Dedifferentiated amniotic fluid mesenchymal stem cell (primary cell): ENCODE results near the gene METRNL.
"Not testable (repeated sequence)": the region's sequence is repeated elsewhere in the genome, so short reads cannot be mapped to it uniquely, and the experiment has no call there.

ENCODE experiments used
- DNase-seq: peaks from one replicate; pipeline ENCODE4 v3.0.0-alpha.2; 2016; ENCODE audit errors: extremely low spot score

Gene METRNL, protein sequence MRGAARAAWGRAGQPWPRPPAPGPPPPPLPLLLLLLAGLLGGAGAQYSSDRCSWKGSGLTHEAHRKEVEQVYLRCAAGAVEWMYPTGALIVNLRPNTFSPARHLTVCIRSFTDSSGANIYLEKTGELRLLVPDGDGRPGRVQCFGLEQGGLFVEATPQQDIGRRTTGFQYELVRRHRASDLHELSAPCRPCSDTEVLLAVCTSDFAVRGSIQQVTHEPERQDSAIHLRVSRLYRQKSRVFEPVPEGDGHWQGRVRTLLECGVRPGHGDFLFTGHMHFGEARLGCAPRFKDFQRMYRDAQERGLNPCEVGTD

DNA sequence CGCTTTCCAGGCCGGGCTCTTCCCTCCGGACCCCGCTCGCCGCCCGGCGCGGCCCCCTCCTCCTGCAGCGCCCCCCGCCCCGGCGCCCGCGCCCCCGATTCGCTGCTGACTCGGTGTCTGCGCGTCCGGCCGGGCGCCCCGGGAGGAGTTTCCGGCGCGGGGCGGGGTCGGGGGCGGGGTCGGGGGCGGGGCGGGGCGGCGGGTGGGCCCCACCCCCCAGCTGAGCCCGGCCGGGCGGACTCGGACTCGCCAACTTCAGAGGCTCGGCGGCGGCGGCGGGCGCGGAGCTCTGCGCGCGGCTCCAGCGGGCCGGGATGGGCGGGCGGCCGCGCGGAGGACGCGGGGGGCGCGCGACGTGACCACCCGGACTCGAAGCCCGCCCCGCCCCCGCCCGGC, at the start of gene METRNL:
TSS of gene METRNL (plus strand) at position 258 of the 396 bp plus-strand sequence. CDS start 207 bp downstream, outside the sequence.
- DNase-seq: peak; percentile 51

DNA sequence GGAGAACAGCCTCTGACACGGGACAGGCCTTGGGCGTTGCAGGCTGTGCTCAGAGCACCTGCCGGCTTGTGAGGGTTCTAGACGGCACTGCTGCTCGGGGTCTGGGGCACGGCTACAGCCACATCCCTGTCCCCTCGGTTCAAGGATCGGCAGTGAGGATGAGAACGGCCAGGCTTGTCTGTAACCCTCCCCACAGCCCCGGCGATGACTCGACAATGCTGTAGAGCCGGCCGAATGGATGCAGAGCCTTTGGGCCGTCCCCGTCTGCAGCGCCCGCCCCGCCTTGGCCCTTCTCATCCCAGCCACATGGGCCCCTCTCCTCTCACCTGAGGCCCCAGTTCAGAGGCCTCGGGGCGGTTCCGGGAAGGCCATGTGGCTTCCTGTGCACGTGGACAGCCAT, 49.0 kb upstream of the METRNL start:
- no peak for DNase-seq

DNA sequence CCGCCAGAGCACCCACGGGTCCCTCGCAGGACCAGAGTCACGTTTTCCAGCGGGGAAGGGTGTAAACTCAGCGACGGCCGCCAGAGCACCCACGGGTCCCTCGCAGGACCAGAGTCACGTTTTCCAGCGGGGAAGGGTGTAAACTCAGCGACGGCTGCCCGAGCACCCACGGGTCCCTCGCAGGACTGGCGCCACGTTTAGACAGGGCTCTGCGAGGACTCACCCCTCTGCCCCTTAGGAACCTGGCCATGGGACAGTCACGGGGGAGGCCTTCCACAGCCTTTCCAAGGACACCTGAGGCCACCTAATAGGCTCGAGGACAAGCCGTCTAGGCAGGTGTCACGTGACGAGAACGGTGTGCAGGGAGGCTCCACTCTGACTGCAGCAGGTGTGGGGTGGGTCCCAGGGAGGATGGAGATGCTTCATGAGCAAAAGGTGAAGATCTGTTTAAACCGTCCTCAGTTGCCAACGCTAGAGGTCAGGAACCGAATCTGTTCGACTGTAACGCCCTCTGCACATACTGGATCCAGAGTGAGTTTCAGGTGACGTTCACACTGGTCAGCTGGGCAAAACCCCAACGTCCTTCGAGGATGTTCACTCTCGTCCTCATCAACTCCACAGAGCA, 48.0 kb upstream of the METRNL start:
- no peak for DNase-seq

DNA sequence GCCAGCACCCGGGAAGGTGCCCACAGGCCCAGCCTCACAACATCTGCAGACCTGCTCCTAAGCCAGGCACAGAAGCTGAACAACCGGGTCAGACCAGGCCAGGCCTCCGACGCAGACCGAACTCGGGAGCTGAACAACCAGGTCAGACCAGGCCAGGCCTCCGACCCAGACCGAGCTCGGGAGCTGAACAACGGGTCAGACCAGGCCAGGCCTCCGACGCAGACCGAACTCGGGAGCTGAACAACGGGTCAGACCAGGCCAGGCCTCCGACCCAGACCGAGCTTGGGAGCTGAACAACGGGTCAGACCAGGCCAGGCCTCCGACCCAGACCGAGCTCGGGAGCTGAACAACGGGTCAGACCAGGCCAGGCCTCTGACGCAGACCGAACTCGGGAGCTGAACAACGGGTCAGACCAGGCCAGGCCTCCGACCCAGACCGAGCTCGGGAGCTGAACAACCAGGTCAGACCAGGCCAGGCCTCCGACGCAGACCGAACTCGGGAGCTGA, 47.4 kb upstream of the METRNL start:
- DNase-seq: not testable (repeated sequence)

DNA sequence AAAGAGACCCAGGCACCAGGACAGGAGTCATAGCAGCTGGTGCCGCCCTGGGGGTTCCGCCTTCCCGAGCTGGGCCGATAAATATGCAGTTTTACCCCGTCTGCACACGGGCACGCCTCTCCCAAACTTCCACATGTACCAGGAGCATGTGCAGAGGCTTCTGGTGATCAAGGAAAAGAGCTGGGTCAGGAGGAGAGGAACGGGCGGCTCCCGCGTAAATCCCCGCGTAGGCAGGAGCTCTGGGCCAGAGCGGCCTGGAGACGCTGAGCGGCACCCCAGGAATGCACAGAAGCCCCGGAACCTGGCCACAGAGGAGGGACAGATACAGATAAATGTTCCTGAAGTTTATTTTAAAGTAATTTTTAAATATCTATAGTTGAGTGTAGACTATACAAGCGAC, 46.6 kb upstream of the METRNL start:
- DNase-seq: no peak

DNA sequence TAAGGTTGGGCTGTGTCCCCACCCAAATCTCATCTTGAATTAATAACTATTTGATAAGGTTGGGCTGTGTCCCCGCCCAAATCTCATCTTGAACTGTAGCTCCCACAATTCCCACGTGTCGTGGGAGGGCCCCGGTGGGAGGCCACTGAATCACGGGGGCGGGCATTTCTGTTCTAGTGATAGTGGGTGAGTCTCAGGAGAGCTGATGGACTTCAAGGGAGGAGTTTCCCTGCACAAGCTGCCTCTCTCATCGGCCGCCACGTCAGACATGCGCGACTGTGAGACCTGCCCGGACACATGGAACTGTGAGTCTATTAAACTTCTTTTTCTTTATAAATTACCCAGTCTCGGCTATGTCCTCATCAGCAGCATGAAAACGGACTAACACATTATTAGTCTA, 44.9 kb upstream of the METRNL start:
- no peak for DNase-seq

DNA sequence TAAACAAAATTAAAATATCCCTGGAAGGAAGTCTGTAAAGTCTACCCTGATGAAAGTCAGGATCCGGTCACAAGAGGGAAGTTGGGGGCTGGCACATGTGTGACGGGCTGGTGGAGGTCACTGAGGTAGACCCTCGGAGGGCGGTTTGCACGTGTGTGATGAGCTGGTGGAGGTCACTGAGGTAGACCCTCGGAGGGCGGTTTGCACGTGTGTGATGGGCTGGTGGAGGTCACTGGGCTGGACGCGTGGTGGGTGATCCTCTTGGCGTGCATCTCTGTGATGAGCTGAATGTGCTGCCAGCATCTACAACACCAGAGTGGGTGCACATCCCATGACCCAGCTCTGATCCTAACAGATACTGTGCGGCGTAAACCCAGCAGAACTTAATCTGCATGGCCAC, 43.7 kb upstream of the METRNL start:
- DNase-seq: no peak

DNA sequence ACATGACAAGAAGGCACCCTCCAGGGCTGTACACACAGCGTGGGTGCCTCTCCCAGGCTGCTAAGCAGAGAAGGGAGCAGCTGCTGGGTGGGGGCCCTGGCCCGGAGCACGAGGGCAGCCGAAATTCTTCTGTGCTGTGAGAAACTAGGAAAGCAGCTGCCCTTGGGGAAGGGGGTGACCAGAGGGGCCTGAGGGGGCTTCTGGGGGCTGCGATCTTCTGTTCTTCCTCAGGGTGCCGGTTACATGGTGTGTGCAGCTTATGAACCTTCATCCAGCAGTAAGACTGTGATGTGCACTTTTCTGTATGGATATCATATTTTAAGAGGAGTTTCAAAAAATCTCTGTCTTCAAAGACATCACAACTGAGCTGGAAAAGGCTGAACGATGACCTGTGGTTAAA, 43.2 kb upstream of the METRNL start:
- no peak for DNase-seq

DNA sequence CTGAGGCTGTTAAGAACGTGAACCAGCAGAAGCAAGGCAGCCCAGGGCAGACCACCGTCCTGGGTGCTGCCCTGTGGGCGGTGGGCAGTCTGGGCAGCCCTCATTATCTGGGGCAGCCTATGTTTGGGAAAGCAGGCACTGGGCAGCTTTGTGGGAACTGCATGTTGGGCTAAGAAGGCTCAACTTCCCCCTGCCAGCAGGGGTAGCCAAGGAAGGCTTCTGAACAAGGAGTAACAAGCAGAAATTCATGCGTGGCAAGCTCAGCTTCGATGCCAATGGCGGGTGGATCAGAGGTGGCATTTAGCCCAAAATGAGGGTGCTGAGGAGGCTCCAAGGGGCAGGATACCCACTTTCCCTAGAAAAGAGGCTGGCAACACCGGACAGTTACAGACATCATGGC, 42.7 kb upstream of the METRNL start:
- DNase-seq: no peak

DNA sequence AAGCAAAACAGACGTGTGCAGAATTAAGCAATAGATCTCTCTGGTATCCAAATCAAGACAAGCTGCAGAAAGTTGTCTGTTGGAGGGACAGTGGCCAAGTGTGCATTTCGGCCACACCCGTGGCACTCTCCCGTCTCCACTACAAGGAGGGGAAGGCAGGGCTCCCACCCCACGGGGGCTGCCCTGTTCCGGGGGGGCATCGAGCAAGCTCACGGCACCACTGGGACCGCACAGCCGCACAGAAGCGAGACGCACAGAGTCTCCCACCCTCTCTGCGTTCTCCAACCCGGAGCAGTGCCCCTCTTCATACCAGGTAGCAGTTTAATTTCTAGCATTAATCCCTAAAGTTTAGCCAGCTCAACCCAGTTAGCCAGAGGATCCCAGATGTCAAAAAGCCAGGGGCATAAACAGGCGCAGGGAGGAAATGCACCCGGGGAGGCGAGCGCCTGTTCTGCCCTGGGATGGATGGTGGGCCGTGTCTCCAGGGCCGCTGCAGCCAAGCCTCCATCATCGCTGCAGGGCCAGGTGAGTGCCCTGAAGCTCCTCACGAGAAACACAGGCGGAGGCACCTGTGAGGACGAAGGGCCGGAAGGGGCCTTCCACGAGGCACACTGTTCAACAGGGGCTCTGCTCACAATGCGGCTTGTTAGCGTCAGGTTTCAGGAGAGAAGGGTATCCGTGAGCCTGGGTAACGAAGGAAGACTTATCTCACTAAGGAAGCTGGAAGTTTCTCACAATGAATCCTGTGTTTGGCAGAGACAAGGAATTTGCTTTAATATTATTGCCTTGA, 42.1 kb upstream of the METRNL start:
- no peak for DNase-seq

DNA sequence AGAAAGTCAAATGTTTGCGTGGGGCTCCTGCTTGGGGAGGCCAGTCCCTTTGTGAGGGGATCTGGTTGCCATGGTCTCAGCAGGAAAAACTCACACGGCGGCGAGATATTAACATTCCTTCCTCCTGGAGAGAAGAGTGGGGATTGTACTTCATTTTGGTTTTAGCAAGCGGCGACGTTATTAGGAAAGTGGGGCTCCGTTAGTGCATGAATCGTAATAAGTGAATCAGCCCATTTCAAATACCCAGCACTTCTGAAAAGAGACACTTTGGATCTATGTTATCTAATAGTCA, 41.6 kb upstream of the METRNL start:
- DNase-seq: no peak

DNA sequence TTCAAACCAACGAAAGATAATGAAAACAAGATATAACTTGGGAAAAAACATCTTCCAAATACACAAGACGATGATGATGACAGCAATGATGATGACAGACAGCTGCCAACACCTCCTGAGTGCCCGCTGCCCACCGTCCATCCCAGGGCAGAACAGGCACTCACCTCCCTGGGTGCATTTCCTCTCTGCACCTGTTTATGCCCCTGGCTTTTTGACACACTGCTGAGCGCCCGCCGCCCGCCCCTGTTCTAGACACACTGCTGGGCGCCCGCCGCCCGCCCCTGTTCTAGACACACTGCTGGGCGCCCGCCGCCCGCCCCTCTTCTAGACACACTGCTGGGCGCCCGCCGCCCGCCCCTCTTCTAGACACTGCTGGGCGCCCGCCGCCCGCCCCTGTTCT, 40.4 kb upstream of the METRNL start:
- DNase-seq: not testable (repeated sequence)

DNA sequence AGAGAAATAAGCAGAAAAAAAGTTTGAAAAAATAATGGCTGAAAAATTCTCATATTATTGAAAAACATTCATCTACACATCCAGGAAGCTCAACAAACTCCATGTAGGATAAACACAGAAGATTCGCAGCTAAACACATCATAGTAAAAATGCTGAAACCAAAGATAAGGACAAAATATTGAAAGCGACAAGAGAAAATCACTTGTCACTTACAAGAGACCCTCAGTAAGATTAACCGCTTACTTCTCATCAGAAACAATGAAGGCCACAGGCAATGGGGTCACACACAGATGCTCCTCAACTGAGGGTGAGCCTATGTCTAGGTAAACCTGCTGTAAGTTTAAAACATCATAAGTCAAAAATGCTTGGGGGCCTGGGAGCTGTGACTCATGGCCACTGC, 38.1 kb upstream of the METRNL start:
- no peak for DNase-seq

DNA sequence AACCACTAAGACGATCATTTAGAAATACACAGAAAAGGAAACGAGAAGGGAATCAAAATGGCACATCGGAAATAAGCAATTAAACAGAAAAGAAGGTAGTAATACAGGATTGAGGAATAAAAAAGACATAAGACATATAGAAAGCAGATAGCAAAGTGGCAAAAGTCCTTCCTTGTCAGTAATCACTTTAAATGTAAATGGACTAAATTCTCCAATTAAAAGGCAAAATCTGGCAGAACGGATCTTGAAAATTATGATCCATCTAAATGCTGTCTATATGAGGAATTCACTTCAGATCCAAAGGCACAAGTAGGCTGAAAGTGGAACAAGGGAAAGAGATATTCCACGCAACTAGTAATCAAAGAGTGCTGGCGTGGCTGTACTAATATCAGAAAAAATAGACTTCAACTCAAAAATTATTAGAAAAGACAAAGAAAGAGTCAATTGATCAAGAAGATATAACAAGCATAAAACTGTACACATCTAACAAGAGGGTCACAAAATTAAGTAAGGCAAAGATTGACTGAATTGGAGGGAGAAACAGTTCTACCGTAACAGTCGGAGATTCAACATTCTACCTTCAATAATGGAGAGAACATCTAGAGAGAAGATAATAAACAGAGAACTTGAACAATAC, 36.8 kb upstream of the METRNL start:
- no peak for DNase-seq

DNA sequence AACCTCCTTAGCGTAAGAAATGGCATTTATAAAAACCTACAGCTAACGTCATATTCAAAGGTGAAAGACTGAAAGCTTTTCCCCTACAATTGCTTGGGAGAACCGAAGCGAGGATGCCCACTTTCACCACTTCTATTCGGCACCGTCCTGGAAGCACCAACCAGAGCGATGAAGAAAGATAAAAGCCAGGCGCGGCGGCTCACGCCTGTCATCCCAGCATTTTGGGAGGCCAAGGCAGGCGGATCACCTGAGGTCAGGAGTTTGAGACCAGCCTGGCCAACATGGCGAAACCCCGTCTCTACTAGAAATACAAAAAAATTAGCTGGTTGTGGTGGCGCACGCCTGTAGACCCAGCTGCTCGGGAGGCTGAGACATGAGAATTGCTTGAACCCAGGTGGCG, 34.9 kb upstream of the METRNL start:
- not testable (repeated sequence) for DNase-seq

DNA sequence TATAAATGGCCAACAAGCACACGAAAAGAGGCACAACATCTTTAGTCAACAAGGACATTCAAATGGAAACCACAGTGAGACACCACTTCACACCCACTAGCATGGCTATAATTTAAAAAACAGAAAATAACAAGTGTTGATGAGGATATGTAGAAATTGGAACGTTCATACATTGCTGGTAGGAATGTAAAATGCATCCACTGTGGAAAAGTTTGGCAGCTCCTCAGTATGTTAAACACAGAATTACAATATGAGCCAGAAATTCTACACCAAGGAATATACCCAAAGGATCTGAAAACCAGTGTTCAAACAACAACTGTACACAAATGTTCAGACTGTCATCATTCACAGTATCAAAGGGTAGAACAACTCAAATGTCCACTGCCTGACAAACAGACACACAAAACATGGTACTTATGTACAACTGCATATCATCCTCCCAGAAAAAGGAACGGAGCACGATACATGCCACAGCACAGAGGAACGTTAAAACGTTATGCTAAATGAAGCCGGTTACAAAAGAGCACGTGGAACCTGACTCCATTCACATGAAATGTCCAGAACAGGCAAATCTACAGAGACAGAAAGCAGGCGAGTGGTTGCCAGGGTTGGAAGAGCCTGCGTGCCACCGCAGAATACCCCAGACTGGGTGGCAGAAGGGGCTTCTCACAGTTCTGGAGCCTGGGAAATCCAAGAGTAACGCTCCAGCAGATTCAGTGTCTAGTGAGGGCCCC, 32.8 kb upstream of the METRNL start:
- no peak for DNase-seq

DNA sequence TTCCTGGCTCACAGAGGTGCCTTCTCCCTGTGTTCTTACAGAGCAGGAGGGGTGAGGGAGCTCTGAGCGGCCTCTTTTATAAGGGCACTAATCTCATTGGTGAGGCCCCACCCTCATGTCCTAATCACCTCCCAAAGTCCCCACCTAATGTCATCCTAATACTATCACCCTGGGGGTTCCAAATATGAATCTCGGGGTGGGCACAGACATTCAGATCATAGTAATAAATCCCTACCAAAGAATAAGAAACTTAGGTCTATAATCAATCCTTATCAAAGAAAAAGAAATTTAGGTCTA, 32.3 kb upstream of the METRNL start:
- DNase-seq: no peak

DNA sequence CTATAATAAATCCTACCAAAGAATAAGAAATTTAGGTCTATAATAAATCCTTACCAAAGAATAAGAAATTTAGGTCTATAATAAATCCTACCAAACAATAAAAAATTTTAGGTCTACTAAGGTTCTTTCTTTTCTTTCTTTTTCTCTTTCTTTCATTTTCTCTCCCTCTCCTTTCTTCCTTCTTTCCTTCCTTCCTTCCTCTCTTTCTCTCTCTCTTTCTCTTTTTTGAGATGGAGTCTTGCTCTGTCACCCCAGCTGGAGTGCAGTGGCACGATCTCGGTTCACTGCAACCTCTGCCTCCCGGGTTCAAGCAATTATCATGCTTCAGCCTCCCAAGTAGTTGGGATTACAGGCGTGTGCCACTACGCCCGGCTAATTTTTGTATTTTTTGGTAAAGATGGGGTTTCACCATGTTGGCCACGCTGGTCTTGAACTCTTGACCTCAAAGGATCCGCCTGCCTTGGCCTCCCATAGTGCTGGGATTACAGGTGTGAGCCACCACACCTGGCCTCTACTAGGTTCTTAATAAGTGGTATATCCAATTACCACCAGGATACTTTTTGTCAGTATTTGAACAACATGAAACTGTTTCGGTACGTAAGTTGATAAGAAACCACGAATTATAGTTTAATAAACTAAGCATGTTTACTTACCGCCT, 31.5 kb upstream of the METRNL start:
- not testable (repeated sequence) for DNase-seq

DNA sequence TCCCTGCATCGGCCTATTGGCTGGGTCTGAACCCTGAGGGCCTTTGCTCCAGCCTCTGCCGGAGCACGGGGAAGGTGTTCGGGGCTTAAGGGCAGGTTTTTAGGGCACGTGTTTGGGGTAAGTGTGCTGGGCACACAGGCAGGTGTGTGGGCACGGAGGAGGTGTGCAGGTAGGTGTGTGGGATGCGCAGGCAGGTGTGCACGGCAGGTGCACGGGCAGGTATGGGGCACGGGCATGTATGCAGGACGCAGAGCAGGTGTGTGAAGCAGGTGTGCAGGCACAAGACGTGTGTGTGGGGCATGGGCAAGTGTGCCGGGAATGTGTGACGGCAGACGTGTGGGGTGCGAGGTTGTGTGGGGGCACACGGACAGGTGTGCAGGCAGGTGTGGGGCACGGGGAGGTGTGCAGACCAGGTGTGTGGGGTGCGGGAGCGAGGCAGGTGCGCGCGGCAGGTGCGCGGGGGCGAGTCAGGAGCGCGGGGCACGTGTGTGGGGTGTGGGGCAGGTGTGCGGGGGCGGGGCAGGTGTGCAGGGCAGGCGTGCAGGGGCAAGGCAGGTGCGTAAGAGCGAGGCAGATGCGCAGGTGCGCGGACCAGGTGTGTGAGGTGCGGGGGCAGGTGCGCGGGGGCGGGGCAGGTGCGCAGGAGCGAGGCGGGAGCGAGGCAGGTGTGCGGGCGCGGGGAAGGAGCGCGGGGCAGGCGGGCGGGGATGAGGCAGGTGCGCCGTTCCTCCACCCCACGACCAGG, 28.6 kb upstream of the METRNL start:
- no peak for DNase-seq

DNA sequence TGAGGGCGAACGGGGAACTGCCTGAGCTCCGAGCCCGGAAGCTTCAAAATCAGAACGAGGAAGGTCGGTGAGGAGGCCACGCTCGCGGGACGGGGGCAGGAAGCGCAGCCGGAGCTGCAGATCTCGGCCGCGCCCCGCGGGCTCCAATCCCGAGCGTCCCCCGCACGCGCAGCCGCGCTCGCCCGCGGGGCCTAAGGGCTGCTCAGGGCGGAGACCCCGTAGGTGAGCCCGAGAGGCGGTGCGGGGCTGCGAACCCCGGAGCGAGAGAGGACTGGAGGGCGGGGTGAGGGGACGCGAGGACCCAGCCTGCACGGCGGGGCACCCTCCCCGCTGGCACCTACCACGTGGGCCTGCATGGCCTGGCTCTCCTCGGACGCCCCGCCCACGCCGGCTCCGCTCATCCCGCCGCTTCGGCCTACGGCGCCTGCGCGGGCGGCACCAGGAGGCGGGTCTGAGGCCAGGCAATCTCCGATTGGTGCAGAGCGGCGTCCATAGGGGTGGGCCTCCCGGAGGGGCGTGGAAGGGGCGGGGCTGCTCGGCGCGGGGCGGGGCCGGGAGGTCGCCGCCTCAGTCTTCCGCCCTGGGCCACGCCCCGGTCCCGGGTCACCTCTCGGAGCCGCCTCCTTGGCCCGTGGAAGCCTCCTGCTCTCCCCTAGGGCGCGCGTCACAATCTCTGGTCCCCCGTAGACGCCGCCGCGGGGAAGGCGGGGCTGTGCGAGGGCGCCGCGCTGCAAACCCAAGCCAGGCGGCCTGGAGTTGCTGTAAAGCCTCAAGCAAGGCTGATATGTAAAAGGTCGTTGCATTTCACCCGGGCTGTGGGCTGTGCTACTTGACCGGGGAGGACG, 27.8 kb upstream of the METRNL start:
- peak; percentile 94 for DNase-seq
